ENCODE data around the gene CELSR1. TPM values are rescaled to one million over a fixed set of nuclear protein-coding genes. Genes with fewer than 3 reads are reported as not detected.
A peak's percentile ranks its signal among the peaks of the same experiment; 100 is the strongest.

Gene CELSR1
- total RNA-seq, 1 donor from 2014 or later = 27.6 TPM

- Histone ChIP-seq H3K9me3 (ENCODE audit: insufficient read depth, low read depth, low read length) (no peaks in the 10 kb centered on the region), H3K27me3 (ENCODE audit: insufficient read depth, low read length) (peaks cover 3% of the 10 kb centered on the region), H2AFZ (ENCODE audit: low read depth, low read length) (no peak overlapping the region), H3K36me3 (ENCODE audit: insufficient read depth, low read length) (no peaks in the 10 kb centered on the region), H3K4me3 (ENCODE audit: insufficient read depth, low read depth, low read length) (no peak overlapping the region), H3K27ac (ENCODE audit: low read depth, low read length) (no peak overlapping the region), H3K4me1 (ENCODE audit: insufficient read depth, low read length) (peaks cover 8% of the 10 kb centered on the region), H3K79me2 (ENCODE audit: insufficient read depth, low read length) (no peaks in the 10 kb centered on the region), H4K20me1 (ENCODE audit: insufficient read depth, low read length) (peaks cover 10% of the 10 kb centered on the region), H3K4me2 (ENCODE audit: low read length) (no peak overlapping the region), H3K9ac (ENCODE audit: low read length) (no peak overlapping the region)
- Mint-ChIP-seq H3K9me3 (ENCODE audit: unreplicated experiment) (peaks cover 8% of the 10 kb centered on the region), H3K27me3 (ENCODE audit: low read depth, unreplicated experiment) (no peaks in the 10 kb centered on the region), H3K4me1 (ENCODE audit: low read depth, unreplicated experiment) (peaks cover 7% of the 10 kb centered on the region), H3K36me3 (ENCODE audit: low read depth, unreplicated experiment) (peaks cover 27% of the 10 kb centered on the region), H3K27ac (ENCODE audit: unreplicated experiment) (no peak overlapping the region), H3K4me3 (ENCODE audit: unreplicated experiment) (no peak overlapping the region)
- DNase-seq (ENCODE audit: low read depth) (no peak), FAIRE-seq (no peak)
- TF ChIP-seq CTCF (IDR thresholded peaks at IDR 0.05; ENCODE audit: insufficient read depth, low read depth, low read length) = no peak
- no peak for TF ChIP-seq EZH2 (IDR thresholded peaks at IDR 0.05; ENCODE audit: insufficient read depth, low read length)
These were observed 73.8 kb downstream of the CELSR1 start for GRCh38 chr22:46463435-46464227.

DNA sequence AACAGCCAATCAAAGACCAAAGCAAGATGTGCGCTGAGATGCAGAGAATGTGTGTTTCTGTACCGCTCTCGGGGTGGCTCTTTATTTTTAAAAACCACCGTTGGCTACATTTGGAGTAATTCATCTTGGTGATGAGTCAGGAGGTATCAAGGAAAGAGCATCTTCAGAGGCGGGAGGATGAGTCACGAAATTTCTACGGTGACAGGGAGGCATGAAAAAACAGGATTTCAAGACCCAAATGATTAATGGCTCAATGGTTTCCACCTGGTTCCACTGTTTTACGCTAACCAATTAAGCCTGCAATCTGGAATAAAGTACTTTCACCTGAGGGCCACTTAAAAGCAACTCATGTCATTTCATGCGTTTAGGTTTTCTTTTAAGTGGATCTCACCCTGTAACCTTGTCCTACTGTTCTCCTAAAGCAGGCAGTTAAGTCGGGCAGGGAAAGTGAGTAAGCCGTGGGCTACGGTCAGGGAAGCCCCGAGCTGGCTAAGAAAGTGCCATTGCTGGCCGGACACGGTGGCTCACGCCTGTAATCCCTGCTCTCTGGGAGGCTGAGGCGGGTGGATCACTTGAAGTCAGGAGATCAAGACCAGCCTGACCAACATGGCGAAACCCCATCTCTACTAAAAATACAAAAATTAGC, 74.6 kb downstream of the CELSR1 start:
- H3K79me2 ChIP-seq (ENCODE audit: insufficient read depth, low read length) = no peaks in the 10 kb centered on the region
- DNase-seq (ENCODE audit: low read depth) = peak; percentile 88
- no peaks in the 10 kb centered on the region for H3K36me3 ChIP-seq (ENCODE audit: insufficient read depth, low read length)
- Mint-ChIP-seq H3K27me3 (ENCODE audit: low read depth, unreplicated experiment) (no peaks in the 10 kb centered on the region), H3K36me3 (ENCODE audit: low read depth, unreplicated experiment) (peaks cover 29% of the 10 kb centered on the region), H3K27ac (ENCODE audit: unreplicated experiment) (no peak overlapping the region), H3K4me3 (ENCODE audit: unreplicated experiment) (no peak overlapping the region), H3K4me1 (ENCODE audit: low read depth, unreplicated experiment) (peaks cover 8% of the 10 kb centered on the region), H3K9me3 (ENCODE audit: unreplicated experiment) (peaks cover 5% of the 10 kb centered on the region)
- H3K27me3 ChIP-seq (ENCODE audit: insufficient read depth, low read length) = peaks cover 3% of the 10 kb centered on the region
- FAIRE-seq = peak; percentile 85
- H3K4me2 ChIP-seq (ENCODE audit: low read length) = peak overlapping the region; percentile 50
- H2AFZ ChIP-seq (ENCODE audit: low read depth, low read length) = no peak overlapping the region
- H4K20me1 ChIP-seq (ENCODE audit: insufficient read depth, low read length) = peaks cover 10% of the 10 kb centered on the region
- no peak for TF ChIP-seq EZH2 (IDR thresholded peaks at IDR 0.05; ENCODE audit: insufficient read depth, low read length)
- TF ChIP-seq CTCF (IDR thresholded peaks at IDR 0.05; ENCODE audit: insufficient read depth, low read depth, low read length) = no peak
- no peak overlapping the region for H3K9ac ChIP-seq (ENCODE audit: low read length)
- no peak overlapping the region for H3K4me3 ChIP-seq (ENCODE audit: insufficient read depth, low read depth, low read length)
- no peaks in the 10 kb centered on the region for H3K9me3 ChIP-seq (ENCODE audit: insufficient read depth, low read depth, low read length)
- no peak overlapping the region for H3K27ac ChIP-seq (ENCODE audit: low read depth, low read length)
- H3K4me1 ChIP-seq (ENCODE audit: insufficient read depth, low read length) = peaks cover 9% of the 10 kb centered on the region
